ENCODE measurements around the gene GORAB.

GORAB gene

GRCh38 chr1:170537798-170538503, 6.0 kb downstream of the GORAB start:
- DNase-seq (ENCODE audit: low read depth in 2 of 2): no peak

GRCh38 chr1:170538687-170539086, 6.7 kb downstream of the GORAB start:
- DNase-seq (ENCODE audit: low read depth in 2 of 2): no peak

- DNase-seq (ENCODE audit: low read depth in 2 of 2): no peak
Observed at GRCh38 chr1:170539154-170539553, 7.2 kb downstream of the GORAB start.

GRCh38 chr1:170544624-170545023, 12.7 kb downstream of the GORAB start:
- no peak for DNase-seq (ENCODE audit: low read depth in 2 of 2)

GRCh38 chr1:170545476-170545875, 13.5 kb downstream of the GORAB start:
- peak; percentile 89 to 90 for DNase-seq (ENCODE audit: low read depth in 2 of 2)

- DNase-seq (ENCODE audit: low read depth in 2 of 2): no peak
Observed at GRCh38 chr1:170547255-170547654, 15.3 kb downstream of the GORAB start.

- no peak for DNase-seq (ENCODE audit: low read depth in 2 of 2)
Observed at GRCh38 chr1:170548497-170548896, 16.5 kb downstream of the GORAB start.

GRCh38 chr1:170555370-170555769, 23.4 kb downstream of the GORAB start:
- no peak for DNase-seq (ENCODE audit: low read depth in 2 of 2)

- no peak for DNase-seq (ENCODE audit: low read depth in 2 of 2)
Observed at GRCh38 chr1:170556917-170557316, 25.0 kb downstream of the GORAB start.

- DNase-seq (ENCODE audit: low read depth in 2 of 2): no peak
Observed at GRCh38 chr1:170558731-170559130, 26.8 kb downstream of the GORAB start.

- DNase-seq (ENCODE audit: low read depth in 2 of 2): no peak
Observed at GRCh38 chr1:170559166-170559565, 27.2 kb downstream of the GORAB start.

- DNase-seq (ENCODE audit: low read depth in 2 of 2): no peak
Observed at GRCh38 chr1:170560681-170561285, 28.8 kb downstream of the GORAB start.

- peak; percentile 73 to 78 for DNase-seq (ENCODE audit: low read depth in 2 of 2)
Observed at GRCh38 chr1:170562646-170563338, 30.8 kb downstream of the GORAB start.

GRCh38 chr1:170567214-170567613, 35.2 kb downstream of the GORAB start:
- no peak for DNase-seq (ENCODE audit: low read depth in 2 of 2)

- no peak for DNase-seq (ENCODE audit: low read depth in 2 of 2)
Observed at GRCh38 chr1:170568197-170568596, 36.2 kb downstream of the GORAB start.

- no peak for DNase-seq (ENCODE audit: low read depth in 2 of 2)
Observed at GRCh38 chr1:170576980-170577379, 45.0 kb downstream of the GORAB start.

GRCh38 chr1:170578359-170578758, 46.4 kb downstream of the GORAB start:
- no peak for DNase-seq (ENCODE audit: low read depth in 2 of 2)

- DNase-seq (ENCODE audit: low read depth in 2 of 2): no peak
Observed at GRCh38 chr1:170580636-170581440, 48.9 kb downstream of the GORAB start.

GRCh38 chr1:170583186-170583585, 51.2 kb downstream of the GORAB start:
- DNase-seq (ENCODE audit: low read depth in 2 of 2): no peak

- DNase-seq (ENCODE audit: low read depth in 2 of 2): peak; percentile 77 to 79
Observed at GRCh38 chr1:170586321-170587252, 54.6 kb downstream of the GORAB start.

- no peak for DNase-seq (ENCODE audit: low read depth in 2 of 2)
Observed at GRCh38 chr1:170587253-170587593, 55.3 kb downstream of the GORAB start.

Data from fibroblast of skin of left quadriceps (primary cell).